C4-2B (cell line): ENCODE measurements around the gene UBE3C.

Source experiments
- CTCF ChIP-seq: fragments of 450-650 bp; conservative IDR thresholded peaks from 2 replicates; pipeline ENCODE4 v1.5.1; 2017; ENCODE audit warnings: mild to moderate bottlenecking
- ZFX ChIP-seq: fragments of 450-650 bp; IDR thresholded peaks from 2 replicates; pipeline ENCODE4 v1.6.1; 2017

DNA sequence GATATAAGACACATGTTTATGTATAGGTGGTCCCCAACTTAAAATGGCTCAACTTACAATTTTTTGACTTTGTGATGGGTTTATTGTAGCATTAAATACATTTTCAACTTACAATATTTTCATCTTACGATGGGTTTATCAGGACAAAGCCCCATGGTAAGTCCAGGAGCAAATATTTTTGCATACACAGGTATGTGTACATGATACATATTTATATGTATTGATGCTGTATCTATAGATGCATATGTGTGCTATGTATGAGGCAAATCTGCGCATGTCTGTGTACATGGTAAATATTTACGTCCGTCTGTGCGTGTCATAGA, 664 bp upstream of the UBE3C start:
- TF ChIP-seq ZFX (no peak), CTCF (no peak)
